ENCODE measurements around the gene SQSTM1.
A peak's percentile ranks its signal among the peaks of the same experiment; 100 is the strongest.

SQSTM1 gene

GRCh38 chr5:179795049-179795862 is 25.4 kb upstream of the SQSTM1 start:
- DNase-seq: no peak

GRCh38 chr5:179795863-179796833 is 24.6 kb upstream of the SQSTM1 start:
- peak; percentile 54 for DNase-seq

- DNase-seq: no peak
Observed at GRCh38 chr5:179796877-179797608, 23.7 kb upstream of the SQSTM1 start.

- no peak for DNase-seq
Observed at GRCh38 chr5:179797741-179798140, 23.0 kb upstream of the SQSTM1 start.

- DNase-seq: no peak
Observed at GRCh38 chr5:179798144-179798770, 22.4 kb upstream of the SQSTM1 start.

- no peak for DNase-seq
Observed at GRCh38 chr5:179798771-179799643, 21.7 kb upstream of the SQSTM1 start.

GRCh38 chr5:179799644-179799973 is 21.1 kb upstream of the SQSTM1 start:
- DNase-seq: no peak

- no peak for DNase-seq
Observed at GRCh38 chr5:179800071-179800695, 20.5 kb upstream of the SQSTM1 start.

GRCh38 chr5:179800696-179801201 is 20.0 kb upstream of the SQSTM1 start:
- DNase-seq: no peak

GRCh38 chr5:179801304-179802206 is 19.1 kb upstream of the SQSTM1 start:
- DNase-seq: peak; percentile 83

- no peak for DNase-seq
Observed at GRCh38 chr5:179802207-179802883, 18.4 kb upstream of the SQSTM1 start.

GRCh38 chr5:179802950-179803562 is 17.6 kb upstream of the SQSTM1 start:
- no peak for DNase-seq

- peak; percentile 68 for DNase-seq
Observed at GRCh38 chr5:179803651-179804554, 16.8 kb upstream of the SQSTM1 start.

GRCh38 chr5:179804555-179804947 is 16.2 kb upstream of the SQSTM1 start:
- DNase-seq: no peak

GRCh38 chr5:179805070-179805528 is 15.6 kb upstream of the SQSTM1 start:
- no peak for DNase-seq

GRCh38 chr5:179805529-179806249 is 15.0 kb upstream of the SQSTM1 start:
- no peak for DNase-seq
